ENCODE results near the gene PKNOX2.

The PKNOX2 gene

DNA sequence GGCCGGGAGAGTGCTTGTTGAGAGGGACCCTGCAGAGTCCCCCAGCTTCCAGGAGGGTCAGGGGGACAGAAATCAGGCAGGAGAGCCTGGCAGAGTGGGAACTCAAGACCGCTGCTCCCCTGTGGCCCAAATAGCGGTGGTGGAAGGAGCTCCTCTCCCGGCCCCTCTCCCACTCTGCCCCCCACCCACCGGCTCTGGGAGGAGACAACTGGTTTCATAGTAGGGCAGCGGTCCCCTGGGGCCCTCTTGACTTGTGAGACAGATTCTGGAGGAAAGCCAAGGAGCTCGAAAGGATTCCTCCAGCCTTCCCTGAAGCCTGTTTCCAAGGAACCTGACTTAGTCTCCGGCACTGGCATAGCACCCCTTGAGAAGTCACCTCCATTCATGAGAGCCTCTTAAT, 10.1 kb downstream of the PKNOX2 start:
- no peak for DNase-seq

DNA sequence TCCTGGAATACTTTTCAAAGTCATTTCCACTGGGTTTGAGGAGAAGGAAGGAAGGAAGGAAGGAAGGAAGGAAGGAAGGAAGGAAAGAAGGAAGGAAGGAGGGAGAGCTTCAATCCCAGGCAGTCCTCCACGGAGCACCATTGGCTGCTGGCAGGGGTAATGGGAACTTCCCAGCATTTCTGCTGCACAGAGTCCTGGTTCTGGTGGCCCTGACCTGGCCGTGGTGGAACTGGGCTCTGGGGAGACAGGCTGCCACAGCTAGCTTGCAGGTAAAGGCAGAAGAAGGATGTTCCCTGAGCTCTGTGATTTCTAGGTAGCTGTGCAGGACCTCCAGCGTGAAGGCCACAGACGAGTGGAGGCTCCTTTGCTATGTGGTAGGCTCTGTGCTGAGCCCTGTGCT, 10.6 kb downstream of the PKNOX2 start:
- DNase-seq: no peak

DNA sequence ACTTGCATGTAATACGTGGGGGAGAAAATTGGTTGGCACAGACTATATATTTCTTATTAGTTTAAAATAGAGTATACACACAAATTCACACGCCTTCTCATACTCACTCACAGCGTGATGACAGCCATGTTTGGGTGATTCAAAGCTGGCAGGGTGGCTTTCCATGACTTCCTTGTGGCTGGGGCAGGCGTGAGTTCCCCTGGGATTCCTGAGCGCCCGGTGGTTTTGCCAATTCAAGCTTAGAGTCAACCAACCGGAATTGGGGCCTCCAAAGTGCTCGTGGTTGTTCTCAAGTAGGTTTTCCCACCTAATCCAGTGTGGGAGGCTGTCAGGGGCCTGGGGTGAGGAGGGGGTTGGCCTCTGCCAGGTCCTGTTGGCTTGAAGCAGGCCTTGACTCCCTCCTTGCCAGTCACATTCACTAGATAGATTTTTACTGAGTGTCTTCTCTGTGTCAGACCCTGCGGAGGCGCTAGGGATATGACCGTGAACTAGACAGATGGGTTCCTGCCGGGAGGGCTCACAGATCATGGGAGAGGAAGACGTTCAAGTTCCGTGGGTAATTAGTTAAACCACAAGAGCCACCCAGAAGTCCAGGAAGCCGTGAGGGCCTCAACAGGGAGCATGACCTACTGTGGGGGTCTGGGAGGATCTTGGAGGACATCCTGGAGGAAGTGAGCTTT, 11.5 kb downstream of the PKNOX2 start:
- no peak for DNase-seq

DNA sequence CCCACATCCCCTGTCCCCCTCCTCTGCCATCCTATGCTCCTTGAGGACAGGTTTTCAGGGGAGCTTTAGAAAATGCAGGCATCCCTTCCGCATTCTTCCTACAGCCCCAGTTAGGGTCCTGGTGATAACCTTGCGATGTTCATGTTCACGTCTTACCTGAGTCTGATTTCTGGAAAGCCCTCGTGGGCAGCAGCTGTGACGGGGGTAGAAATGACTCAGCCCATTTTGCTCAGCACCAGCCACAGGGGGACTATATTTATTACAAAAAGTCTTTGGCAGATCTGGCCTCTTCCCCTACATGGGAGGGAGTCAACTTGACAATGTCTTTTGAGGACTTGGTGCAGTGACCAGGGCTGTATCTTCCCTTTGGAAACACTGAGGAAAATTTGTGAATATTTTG, 12.3 kb downstream of the PKNOX2 start:
- DNase-seq: no peak

DNA sequence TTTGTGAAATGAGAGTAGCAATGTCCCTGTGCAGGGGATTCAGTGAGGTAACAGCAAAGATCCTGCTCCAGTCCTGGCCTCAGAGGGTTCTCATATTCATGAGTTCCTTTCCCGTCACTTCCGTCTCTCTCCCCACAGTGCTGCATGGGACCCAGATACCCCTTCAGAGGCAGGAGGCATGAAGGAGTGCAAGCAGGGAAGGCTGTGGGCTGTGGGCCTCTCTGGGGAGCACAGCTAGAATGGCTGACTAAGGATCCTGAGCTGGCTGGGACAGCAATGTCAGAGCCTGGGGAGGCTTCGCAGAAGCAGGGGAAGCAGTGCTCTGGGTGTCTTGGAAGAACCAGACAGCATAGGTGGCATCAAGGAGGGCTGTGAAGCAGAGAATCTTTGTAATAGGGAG, 13.0 kb downstream of the PKNOX2 start:
- DNase-seq: no peak

DNA sequence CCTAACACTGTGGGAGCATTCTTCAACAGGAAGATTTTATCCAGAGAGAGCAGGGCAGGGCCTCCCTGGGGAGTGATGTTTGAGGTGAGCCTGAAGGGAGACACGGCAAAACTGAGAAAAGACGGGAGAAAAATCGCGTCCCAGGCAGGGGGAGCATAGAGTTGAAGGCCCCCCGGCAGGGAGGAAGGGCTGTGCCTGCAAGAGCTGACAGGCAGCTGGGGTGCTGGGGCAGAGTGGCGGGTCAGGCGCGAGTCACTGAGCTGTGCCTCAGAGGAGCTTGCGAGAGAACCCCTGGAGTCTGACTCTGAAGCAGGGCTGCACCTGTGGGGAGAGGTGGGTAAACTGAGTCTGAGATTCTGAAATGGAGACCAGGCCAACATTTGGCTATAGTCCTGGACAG, 14.8 kb downstream of the PKNOX2 start:
- no peak for DNase-seq

DNA sequence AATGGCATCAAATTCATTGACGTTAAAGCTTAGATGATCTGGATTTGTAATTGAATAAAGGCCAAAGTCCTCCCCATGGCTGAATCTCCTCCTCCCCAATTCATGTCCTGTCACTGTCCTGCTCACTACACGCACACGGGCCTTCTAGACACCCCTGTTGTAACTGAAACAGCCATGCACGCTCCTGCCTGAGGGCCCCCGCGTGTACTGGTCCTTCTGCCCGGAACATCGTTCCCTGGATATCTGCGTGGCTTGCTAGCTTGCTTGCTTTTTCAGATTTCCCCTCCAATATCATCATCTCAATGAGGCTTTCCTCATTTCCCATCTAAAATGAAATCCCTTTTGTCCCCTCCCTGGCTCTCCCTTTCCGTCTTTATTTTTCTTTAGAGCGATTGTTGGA, 15.3 kb downstream of the PKNOX2 start:
- no peak for DNase-seq

DNA sequence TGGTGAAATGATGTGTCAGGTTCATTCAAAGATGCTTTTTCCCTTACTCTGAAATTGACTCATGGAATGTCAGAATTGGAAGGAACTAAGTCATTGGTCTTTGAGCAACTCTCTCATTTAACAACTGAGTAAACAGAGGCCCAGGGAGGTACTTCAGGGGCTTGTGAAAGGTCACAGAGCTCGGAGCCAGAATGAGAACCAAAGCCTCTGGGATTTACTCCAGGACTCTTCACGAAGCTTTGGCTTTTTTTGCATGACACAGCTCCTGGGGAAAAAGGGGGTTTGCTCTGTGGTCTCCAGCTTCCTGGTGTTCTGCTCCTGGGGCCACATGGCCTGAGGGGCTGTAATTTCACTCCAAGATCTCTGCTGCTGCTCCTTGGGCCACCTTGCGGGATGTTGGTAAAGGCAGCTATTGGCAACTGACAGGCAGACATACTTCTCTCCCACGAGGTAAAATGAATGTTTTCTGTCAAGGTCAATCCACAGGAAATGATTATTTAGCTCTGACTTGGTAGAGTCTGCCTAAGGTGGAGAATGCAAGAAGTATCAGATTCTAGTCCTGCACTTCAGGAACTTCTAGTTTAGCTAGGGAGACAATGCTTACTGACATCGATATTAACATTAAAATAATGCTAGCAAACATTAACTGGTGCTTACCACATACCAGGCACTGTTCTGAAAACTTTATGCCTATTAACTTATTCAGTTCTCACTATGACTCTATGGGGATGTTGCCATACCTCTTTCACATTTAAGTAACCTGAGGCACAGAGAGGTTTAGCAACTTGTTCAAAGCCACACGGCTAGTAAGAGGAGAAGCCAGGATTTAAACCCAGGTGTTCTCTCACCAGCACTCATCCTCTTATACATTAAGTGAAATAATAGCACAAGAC, 16.1 kb downstream of the PKNOX2 start:
- no peak for DNase-seq

DNA sequence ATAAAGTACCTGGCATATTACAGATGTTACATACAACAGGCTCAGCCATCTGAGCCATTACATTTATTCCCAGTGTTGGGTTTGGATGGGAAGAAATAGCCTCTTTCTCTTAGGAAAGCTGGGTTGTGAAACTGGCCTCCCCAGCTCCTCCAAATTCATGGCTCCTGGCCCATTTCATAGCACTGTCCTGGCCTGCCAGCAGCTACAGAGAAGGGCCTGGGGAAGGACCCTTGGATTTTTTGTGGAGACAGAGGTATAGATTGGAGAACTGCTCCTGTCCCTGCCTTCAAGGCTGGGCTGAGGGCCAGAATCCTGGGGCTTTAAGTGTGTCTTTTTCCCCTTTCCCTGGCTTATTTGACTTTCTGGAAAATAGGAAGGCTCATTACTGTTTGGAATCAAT, 18.0 kb downstream of the PKNOX2 start:
- DNase-seq: no peak

DNA sequence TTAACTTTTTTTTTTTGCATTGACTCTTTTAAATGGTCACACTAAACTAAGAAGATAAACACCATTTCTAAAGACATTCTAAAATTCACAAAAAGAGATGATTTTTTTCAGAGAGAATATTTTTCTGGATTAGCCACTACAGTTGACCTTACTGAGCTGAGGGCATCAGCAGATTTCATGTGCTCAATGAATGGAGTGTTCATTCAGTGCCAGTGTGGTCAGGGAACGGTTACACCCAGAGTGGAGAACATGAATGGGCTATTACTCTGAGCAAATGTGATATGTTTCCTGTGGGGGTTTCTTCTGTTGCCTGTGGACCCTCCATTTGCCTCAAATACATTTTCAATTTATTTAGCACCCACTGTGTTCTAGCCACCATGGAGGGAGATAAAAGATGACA, 19.1 kb downstream of the PKNOX2 start:
- DNase-seq: no peak

DNA sequence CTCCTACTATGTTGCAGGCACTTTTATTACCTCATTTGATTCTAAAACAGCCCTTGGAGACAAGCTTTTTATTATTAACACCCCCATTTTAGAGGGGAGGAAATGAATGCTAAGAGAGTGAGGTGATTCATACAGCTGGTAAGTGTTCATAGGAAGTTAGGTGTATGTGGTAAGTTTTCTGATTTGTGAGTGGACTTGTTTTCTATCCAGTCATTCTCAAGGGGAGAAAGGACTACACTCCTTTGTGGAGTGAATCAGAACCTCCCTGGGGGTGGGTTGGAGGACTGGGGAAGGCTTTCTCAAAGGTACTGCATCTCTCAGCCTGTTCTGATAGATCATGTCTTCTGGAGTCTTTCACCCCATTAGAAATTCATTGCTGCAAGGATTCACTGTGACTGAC, 23.5 kb downstream of the PKNOX2 start:
- DNase-seq: no peak

DNA sequence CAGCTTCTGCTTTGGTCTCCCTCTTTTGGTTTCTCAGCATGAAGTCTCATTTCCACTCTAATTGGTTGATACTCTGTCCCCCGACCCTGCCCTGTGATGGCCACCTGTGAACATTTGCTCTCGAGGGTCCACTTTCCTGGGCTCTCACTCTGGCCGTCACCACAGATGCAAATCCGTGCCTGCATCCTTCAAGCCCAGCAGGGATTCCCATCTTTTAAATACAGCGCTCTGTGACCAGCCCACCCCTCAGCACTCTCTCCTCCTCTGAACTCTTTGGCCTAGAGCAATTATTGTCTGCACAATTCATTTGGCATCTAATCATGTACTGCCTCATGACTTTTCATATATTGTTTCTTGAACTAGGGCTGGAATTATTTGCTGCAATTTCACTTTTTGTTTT, 26.0 kb downstream of the PKNOX2 start:
- DNase-seq: no peak

DNA sequence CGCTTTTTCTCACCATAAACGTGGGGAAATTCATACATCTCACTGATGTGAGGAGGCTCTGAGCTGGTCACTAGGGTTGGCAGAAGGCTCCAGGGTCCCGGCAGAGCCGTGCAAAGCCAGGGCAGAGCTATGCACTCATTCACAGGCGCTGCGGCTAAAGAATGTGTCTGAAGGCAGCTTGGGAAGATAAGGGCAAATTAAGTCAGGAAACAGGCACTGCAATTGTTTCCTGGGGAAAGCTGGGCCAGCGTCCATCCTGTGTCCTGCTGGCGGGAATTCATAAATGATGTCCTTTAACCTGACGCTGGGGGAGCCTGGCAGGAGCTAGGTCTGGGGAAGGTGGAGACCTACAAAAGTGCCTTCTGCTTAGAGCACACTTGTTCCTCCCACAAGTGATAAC, 27.6 kb downstream of the PKNOX2 start:
- no peak for DNase-seq

DNA sequence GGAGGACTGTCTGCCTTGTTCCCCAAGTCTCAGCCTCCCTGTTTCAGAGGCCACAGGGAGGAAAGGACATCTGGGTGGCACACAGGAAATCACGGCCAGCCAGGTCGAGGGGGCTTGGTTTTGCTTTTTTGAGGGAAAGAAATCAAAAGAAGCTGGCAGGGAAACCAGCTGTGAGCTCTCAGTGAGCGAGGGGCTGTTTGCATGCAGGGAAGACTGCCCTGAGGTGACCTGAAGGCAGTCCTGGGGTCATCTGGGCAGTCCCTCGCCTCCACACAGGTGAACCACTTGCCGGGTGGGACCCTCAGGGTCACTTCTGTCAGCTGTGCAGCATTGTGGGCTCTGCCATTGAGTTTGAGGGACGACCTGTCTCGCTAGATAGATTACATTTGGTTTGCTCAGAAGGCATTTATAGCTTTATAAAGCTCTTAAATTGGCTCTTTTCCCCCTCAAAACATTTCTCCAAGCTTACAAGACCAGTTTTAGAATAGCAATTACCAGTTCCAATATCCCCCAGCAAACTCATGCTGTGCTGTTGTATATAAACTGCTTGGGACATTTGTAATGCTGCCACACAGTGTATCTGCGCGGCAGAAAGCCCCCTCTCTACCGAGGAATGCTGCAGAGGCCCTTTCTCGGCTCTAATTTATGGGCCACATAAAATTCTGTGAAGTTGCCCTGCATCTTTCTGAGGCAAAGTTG, 28.3 kb downstream of the PKNOX2 start:
- no peak for DNase-seq

DNA sequence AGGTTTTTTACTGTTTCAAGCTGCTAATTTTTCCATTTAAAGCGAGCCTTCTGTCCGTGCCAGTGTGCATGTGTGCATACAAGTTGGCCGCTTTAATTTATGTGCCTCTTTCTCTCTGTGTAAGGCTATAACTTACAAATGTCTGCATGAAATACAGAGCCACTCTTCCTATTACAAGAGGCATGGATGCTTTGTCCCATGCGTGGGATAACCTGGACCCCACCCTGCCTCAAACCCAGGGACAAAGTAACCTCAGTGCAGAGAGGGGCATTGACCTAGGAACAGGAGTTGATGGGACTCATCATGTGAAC, 28.8 kb downstream of the PKNOX2 start:
- no peak for DNase-seq

DNA sequence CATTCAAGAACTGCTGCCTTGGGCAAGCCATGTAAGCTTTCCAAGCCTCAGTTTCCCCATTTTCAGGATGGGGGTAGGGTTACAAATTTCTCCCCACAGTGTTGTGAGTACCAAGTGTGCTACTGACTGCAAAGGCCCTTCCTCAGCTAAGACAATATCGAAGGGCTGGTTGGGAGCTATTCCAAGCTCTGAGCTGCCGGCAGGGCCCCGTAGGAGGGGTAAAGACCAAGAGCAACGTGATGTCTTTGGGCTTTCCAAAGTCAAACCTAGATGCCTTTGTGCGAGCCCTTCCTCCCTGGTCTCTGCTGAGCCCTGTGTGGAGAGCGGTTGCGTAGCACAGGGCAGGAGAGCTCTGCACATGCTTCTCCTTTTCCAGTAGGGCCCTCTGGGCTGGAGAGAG, 29.3 kb downstream of the PKNOX2 start:
- no peak for DNase-seq

DNA sequence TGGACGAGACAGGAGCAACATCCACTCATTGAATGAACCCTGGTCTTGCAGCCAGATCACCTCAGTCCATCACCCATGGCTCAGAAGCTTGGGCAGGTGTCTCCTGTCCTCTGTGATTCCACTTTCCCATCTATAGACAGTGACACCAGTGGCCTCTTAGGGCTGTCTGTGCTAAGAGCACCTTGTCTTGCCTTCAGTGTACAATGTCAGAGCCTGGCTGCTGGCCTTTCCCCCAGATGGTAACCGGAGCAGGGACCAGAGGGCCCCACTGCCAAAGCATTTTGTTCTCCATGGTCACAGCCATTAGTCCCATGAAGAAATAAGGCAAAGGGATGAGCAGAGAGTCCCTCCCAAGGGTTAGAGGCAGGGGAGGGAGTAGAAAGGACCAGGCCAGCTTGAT, 35.4 kb downstream of the PKNOX2 start:
- no peak for DNase-seq

DNA sequence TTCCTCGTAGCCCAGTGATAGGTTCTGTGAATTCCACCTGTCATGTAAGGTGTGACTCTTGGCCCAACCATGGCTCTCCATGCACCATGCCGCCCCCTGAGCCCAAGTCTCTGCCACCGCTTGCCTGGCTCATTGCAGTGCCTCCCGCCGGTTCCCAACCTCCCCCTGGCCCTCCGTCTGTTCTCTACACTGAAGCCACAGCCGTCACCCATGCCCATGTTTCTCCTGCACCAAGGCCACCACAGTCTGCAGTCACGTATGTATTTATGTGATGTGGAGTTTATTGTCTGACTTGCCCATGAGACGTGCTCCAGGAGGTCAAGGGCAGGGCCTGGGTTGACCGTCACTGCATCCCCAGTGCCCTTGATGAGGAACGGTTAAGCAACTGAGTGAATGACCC, 35.9 kb downstream of the PKNOX2 start:
- DNase-seq: no peak

DNA sequence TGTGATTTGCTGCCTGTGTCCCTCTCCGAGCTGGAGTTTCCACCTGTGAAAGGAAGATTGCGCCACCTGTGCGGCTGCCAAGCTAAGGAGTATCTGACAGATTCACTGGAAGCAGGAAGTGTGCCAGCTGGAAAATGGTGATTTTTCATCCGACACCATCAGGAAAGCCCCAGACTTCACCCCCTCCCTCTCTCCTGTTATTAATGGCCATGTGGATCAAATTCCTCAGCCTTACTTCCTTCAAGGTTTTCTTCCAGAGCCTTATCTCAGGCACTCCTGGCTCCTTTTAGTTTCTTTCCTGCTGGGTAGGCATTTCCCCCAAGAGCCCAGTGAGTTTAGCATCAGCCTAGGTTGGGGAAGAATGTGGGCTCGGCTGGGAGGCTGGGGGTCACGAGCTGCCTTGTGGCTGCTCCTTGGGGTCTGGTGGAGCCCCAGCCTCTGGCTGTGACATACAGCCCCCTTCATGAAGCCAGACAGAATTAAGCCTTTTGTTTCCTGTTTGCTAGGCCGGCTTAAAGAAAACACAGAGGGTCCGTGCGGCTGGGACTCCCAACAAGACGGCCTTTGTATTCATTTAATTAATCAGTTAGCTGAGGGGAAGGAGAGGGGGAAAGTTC, 37.1 kb downstream of the PKNOX2 start:
- no peak for DNase-seq

DNA sequence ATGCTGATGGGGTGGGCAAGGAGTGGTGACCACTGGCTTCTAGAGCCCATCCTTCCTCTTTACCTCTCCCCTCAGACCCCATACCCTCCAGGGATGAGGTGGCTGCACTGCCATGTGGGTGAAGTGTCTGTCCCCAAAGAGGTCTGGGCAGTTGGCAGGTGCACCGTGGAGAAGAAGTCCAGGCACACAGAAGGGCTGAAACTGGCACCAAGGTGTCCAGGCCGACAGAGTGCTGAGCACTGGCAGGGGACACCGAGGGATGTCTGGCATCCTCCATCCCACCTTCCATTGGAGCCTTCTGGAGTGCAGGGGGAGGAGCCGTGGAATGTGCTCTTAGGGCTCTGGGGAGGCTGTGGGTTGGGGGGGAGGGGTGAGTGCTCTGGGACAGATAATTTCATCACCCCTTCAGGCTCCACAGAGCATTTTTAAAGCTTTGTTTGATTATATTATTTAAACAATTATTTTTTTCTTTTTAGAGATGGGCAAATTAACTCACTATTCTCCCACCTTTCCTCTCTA, 37.9 kb downstream of the PKNOX2 start:
- no peak for DNase-seq

DNA sequence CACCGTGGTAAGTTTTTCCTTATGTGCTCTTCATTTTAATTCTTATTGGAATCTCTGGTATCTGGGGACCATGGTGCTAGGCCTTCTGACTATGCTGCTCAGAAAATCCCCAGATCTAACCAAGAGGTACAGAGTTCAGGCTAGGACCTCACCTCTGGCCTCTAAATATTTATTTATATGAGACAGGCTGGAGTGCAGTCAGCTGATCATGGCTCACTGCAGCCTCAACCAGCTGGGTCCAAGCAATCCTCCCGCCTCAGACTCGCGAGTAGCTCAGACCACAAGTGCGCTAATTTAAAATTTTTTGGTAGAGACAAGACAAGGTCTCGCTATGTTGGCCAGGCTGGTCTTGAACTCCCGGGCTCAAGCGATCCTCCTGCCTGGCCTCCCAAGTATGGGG, 38.4 kb downstream of the PKNOX2 start:
- no peak for DNase-seq

DNA sequence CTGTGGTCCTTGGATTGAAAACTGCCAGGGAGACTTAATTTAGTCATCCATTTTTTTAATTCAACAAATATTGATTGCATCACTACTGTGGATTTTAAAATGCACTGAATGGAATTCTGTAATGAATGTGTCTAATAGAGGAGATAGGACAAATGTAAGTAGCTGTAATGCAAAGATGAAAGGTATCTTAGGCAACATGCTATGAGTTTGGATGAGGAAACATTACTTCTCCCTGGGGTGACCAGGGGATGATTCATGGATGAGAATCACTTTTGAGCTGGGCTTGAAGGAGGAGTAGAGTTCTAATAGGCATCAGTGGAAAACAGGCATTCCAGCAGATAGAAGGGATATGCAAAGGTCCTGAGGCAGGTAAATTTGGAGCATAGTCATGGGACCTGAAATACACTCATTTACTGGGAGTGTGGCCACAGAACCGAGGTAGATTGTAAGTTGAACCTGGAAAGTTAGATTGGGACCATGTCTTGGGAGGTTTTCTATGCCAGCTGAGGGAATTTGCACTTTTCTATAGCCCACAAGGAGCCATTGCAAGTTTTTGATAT, 43.4 kb downstream of the PKNOX2 start:
- DNase-seq: no peak

DNA sequence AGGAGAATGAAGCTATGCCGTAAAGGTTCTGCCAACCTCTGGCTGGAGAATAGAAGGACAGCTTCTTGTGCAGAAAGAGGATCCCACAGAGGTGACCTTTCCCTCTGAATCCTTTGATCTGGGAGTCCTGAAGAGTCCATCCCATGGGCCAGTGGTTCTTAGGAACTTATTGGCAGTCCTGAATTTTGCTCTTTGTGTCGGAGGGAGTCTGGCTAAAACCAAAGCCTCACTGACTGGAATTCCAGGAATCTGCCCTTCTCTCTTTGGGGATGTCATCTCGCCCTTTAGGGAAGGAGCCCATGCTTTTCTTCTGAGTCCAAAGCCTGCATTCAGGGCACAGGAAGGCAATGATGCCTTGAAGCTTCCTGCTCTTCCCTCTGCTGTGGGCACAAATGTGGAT, 45.5 kb downstream of the PKNOX2 start:
- DNase-seq: no peak
